HG03139 (cell line): Measurements from ENCODE around the gene GPRC5B.

Source experiments
- ATAC-seq: cut with Tn5 transposase; IDR thresholded peaks from one replicate; pipeline ENCODE4 v1.9.1; 2021; ENCODE audit not compliant: unreplicated experiment

GPRC5B gene

GRCh38 chr16:19872179-19872863 is 12.3 kb downstream of the GPRC5B start:
- no peak for ATAC-seq

- ATAC-seq: no peak
Measured at GRCh38 chr16:19871721-19872120, 12.9 kb downstream of the GPRC5B start.

- ATAC-seq: no peak
Measured at GRCh38 chr16:19868421-19868820, 16.2 kb downstream of the GPRC5B start.

GRCh38 chr16:19864566-19864965 is 20.1 kb downstream of the GPRC5B start:
- ATAC-seq: no peak

GRCh38 chr16:19863990-19864389 is 20.7 kb downstream of the GPRC5B start:
- no peak for ATAC-seq

- ATAC-seq: no peak
Measured at GRCh38 chr16:19861811-19862327, 22.8 kb downstream of the GPRC5B start.

GRCh38 chr16:19861133-19861532 is 23.5 kb downstream of the GPRC5B start:
- ATAC-seq: no peak

GRCh38 chr16:19860166-19861041 is 24.2 kb downstream of the GPRC5B start:
- ATAC-seq: no peak

GRCh38 chr16:19859603-19860002 is 25.0 kb downstream of the GPRC5B start:
- no peak for ATAC-seq

- no peak for ATAC-seq
Measured at GRCh38 chr16:19859166-19859565, 25.5 kb downstream of the GPRC5B start.

GRCh38 chr16:19858340-19859018 is 26.2 kb downstream of the GPRC5B start:
- no peak for ATAC-seq

GRCh38 chr16:19857593-19858339 is 26.9 kb downstream of the GPRC5B start:
- ATAC-seq: no peak

- ATAC-seq: no peak
Measured at GRCh38 chr16:19856120-19856519, 28.5 kb downstream of the GPRC5B start.

GRCh38 chr16:19854543-19854876 is 30.1 kb downstream of the GPRC5B start:
- no peak for ATAC-seq

GRCh38 chr16:19853742-19854542 is 30.7 kb downstream of the GPRC5B start:
- ATAC-seq: no peak

- no peak for ATAC-seq
Measured at GRCh38 chr16:19853132-19853741, 31.4 kb downstream of the GPRC5B start.

- no peak for ATAC-seq
Measured at GRCh38 chr16:19851476-19851875, 33.2 kb downstream of the GPRC5B start.

GRCh38 chr16:19850131-19850817 is 34.4 kb downstream of the GPRC5B start:
- no peak for ATAC-seq

- no peak for ATAC-seq
Measured at GRCh38 chr16:19848756-19849155, 35.9 kb downstream of the GPRC5B start.
